Cardiac muscle cell (in vitro differentiated cells and primary cell): ENCODE results near the gene TEPSIN. TPM values are rescaled to one million over a fixed set of nuclear protein-coding genes. Genes with fewer than 3 reads are reported as not detected.

ENCODE experiments used
- DNase-seq, 2 donors: peaks; one replicate each; pipeline versions ENCODE4 v3.0.0 to v3.0.0-alpha.2; 2010 to 2017; ENCODE audit warnings: low read depth in 1 of 2, low spot score in 1 of 2
- H3K27ac ChIP-seq: fragments of 200-600 bp; sonication (generic); 2 replicates; pipeline ENCODE4 v1.5.1; 2016
- H3K27me3 ChIP-seq: fragments of 200-600 bp; sonication (generic); 2 replicates; pipeline ENCODE4 v1.6.0; 2016; ENCODE audit warnings: control low read depth
- H3K36me3 ChIP-seq: fragments of 200-600 bp; sonication (generic); 2 replicates; pipeline ENCODE4 v1.5.1; 2016; ENCODE audit warnings: control low read depth
- H3K4me1 ChIP-seq: fragments of 200-600 bp; sonication (generic); 2 replicates; pipeline ENCODE4 v1.8.1; 2017; ENCODE audit warnings: low read depth, mild to moderate bottlenecking, mixed run types
- H3K4me3 ChIP-seq: fragments of 200-600 bp; sonication (generic); 2 replicates; pipeline ENCODE4 v1.5.1; 2016; ENCODE audit warnings: mild to moderate bottlenecking
- H3K9me3 ChIP-seq: fragments of 200-600 bp; sonication (generic); 2 replicates; pipeline ENCODE4 v1.5.1; 2017; ENCODE audit warnings: low read depth, mild to moderate bottlenecking, control low read depth
- CTCF ChIP-seq: IDR thresholded peaks from 2 replicates; pipeline ENCODE4 v1.5.1; 2012; ENCODE audit warnings: low read depth, mild to moderate bottlenecking, low read length
- polyA plus RNA-seq: library from polyadenylated mRNA; unstranded; fragments of >200 nt; fragmentation: Nextera tagmentation; extraction: Ambion mirVana; gene quantifications from 2 replicates; pipeline ENCODE4 v1.2.1, GENCODE V29; 2016
- total RNA-seq: library from RNA; depleted of rRNA; stranded (reverse); fragments of >200 nt; gene quantifications from 2 replicates; pipeline ENCODE4 v1.2.3, GENCODE V29; 2016

The TEPSIN gene
- total and polyA plus RNA-seq, 2 experiments from 2014 or later, result 34.8 to 52.5 TPM

- Histone ChIP-seq H3K36me3 (no peaks in the 10 kb centered on the region), H3K27ac (no peak overlapping the region), H3K4me3 (no peak overlapping the region), H3K27me3 (no peaks in the 10 kb centered on the region), H3K4me1 (no peaks in the 10 kb centered on the region), H3K9me3 (no peaks in the 10 kb centered on the region)
- no peak for DNase-seq
- no peak for TF ChIP-seq CTCF
Observed at GRCh38 chr17:81198826-81199481, 39.9 kb downstream of the TEPSIN start.

DNA sequence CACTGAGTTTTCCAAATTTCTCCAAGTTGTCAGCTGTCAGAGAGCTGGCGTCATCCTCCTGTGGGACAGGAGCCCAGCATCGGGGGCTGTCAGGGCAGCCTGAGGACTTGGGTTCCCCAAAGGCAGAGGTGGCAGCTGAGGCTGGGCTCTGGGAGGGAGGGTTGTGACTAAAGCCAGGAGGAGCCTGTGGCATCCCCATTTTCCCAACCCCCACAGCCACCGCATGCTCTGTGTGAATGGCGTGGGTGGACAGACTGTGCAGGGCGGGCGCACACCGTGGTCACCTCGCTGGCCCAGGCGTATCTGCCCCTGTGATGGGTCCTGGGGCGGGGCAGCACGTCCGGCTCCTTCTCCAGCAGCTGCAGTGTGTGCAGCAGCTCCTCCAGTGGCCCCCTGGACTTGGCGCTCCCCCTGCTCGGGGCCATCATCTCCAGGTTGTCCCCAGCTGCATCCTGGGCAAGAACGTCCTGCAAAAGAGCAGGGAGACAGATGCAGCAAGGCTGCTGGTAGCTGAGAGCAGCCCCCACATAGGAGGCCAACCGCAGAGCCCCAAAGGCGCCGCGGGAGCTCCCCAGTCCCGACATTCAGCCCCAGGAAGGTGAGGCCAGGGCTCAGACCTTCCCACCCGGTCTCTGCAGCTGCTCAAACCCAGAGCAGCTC is 40.9 kb downstream of the TEPSIN start:
- TF ChIP-seq CTCF, result no peak
- no peak for DNase-seq
- Histone ChIP-seq H3K4me1 (no peaks in the 10 kb centered on the region), H3K9me3 (no peaks in the 10 kb centered on the region), H3K4me3 (no peak overlapping the region), H3K27me3 (no peaks in the 10 kb centered on the region), H3K36me3 (no peaks in the 10 kb centered on the region), H3K27ac (no peak overlapping the region)

DNA sequence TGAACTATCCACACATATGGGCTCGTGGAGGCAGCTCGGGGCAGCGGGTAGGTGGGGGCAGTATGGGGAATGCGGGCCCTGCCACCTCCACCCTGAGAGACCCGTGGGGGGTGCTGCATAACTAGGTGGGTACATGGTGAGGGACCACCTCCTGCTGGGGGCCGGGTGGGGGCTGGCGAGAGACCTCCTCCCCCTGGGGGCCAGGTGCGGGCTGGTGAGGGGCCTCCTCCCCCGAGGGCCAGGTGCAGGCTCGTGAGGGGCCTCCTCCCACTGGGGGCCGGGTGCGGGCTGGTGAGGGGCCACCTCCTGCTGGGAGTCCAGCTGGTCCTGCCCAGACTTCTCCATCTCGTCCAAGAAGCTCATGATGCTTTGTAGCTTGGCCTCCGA is 41.5 kb downstream of the TEPSIN start:
- H3K27ac ChIP-seq, result no peak overlapping the region
- H3K36me3 ChIP-seq, result no peaks in the 10 kb centered on the region
- no peak overlapping the region for H3K4me3 ChIP-seq
- no peaks in the 10 kb centered on the region for H3K4me1 ChIP-seq
- H3K27me3 ChIP-seq, result no peaks in the 10 kb centered on the region
- no peaks in the 10 kb centered on the region for H3K9me3 ChIP-seq
- no peak for DNase-seq
- no peak for TF ChIP-seq CTCF

DNA sequence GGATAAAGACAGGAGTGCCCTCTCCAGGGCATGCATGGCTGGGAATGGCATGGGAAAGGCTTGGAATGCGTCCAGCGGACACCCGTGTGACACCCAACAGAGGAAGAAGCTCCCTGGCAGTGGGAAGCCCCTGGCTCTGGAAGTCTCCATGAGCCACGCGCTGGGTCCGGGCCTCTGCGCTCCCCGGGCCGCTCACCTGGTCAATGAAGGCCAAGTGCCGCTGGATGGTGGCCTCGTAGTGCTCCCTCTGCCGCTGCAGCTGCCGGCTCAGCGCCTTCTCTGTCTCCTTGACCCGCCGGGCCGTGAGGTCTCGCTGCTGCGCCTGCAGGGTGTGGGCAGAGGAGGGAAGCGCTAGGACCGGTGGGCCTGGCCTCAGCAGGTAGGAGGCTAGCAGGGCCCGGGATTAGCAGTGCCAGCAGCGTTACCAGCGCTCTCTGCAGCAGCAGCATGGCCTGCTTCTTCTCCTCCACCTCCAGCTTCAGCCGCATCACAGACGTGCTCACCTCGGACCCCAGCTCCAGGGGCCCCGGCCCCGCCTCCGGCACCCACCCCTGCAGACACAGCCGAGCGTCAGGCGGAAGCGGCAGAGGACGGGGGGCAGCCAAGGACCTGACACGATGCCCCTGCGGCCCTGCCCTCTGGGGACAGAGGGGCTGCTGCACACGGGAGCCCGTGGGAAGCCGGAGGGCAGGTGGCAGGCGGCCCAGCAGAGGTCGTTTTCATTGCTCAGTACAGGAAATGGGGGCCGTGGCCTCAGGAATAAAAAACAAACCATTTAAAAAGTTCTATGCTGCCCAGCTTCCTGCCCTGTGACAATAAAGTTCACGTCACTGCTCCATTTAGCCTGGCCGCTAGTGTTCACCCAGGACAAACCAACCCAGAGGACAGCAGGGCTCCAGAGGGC is 42.1 kb downstream of the TEPSIN start:
- Histone ChIP-seq H3K36me3 (no peaks in the 10 kb centered on the region), H3K4me3 (no peak overlapping the region), H3K4me1 (no peaks in the 10 kb centered on the region), H3K27me3 (no peaks in the 10 kb centered on the region), H3K27ac (no peak overlapping the region), H3K9me3 (no peaks in the 10 kb centered on the region)
- TF ChIP-seq CTCF, result no peak
- DNase-seq, result no peak

GRCh38 chr17:81195941-81196495 is 42.8 kb downstream of the TEPSIN start:
- no peak overlapping the region for H3K27ac ChIP-seq
- H3K9me3 ChIP-seq, result no peaks in the 10 kb centered on the region
- no peaks in the 10 kb centered on the region for H3K36me3 ChIP-seq
- no peak overlapping the region for H3K4me3 ChIP-seq
- no peak for DNase-seq
- TF ChIP-seq CTCF, result no peak
- no peaks in the 10 kb centered on the region for H3K4me1 ChIP-seq
- no peaks in the 10 kb centered on the region for H3K27me3 ChIP-seq
